GM23338 (cell line): ENCODE data around the gene MTPN.

Experiments
- EZH2phosphoT487 ChIP-seq: fragments of 200-600 bp; sonication (generic); IDR thresholded peaks from one replicate; pipeline ENCODE4 v1.8.1; 2018; ENCODE audit warnings: antibody characterized with exemption; ENCODE audit not compliant: unreplicated experiment
- JUNB ChIP-seq: IDR thresholded peaks from one replicate; pipeline ENCODE4 v1.6.1; 2016; ENCODE audit warnings: antibody characterized with exemption; ENCODE audit not compliant: unreplicated experiment
- POLR2AphosphoS5 ChIP-seq: IDR thresholded peaks from 2 replicates; pipeline ENCODE4 v1.6.1; 2016; ENCODE audit warnings: antibody characterized with exemption, low read depth
- TF ChIP-seq, protein P1 (sequence below), 2 experiments: fragments of 200-600 bp in 1 of 2; sonication (generic) in 1 of 2; conservative IDR thresholded peaks; 2 replicates each; pipeline versions ENCODE4 v1.5.1 to v1.6.1; 2016 to 2017; ENCODE audit warnings: antibody characterized with exemption in 2 of 2, low read depth in 2 of 2, mild to moderate bottlenecking in 2 of 2, moderate library complexity in 1 of 2
- TF ChIP-seq, protein P2 (sequence below): IDR thresholded peaks from one replicate; pipeline ENCODE4 v1.6.1; 2018; ENCODE audit warnings: antibody characterized with exemption; ENCODE audit not compliant: unreplicated experiment

DNA sequence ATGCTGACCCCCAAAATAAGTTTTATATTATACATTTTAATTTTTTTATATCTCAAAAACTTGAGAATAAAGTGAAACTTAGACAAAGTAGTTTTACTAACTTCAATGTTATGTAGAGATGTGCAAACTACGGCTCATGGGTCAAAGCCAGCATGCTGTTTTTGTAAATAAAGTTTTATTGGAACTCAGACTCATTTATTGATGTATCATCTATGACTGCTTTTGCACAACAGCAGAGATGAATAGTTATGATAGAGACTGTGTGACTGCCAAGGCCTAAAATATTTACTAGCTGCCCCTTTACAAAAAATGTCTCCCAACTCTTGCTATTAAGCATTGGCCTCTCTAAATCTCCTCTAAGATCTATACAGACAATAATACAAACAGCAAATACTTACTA, 12.4 kb downstream of the MTPN start:
- TF ChIP-seq JUNB (no peak), EZH2phosphoT487 (no peak), POLR2AphosphoS5 (no peak)
- TF ChIP-seq, protein P1, sequence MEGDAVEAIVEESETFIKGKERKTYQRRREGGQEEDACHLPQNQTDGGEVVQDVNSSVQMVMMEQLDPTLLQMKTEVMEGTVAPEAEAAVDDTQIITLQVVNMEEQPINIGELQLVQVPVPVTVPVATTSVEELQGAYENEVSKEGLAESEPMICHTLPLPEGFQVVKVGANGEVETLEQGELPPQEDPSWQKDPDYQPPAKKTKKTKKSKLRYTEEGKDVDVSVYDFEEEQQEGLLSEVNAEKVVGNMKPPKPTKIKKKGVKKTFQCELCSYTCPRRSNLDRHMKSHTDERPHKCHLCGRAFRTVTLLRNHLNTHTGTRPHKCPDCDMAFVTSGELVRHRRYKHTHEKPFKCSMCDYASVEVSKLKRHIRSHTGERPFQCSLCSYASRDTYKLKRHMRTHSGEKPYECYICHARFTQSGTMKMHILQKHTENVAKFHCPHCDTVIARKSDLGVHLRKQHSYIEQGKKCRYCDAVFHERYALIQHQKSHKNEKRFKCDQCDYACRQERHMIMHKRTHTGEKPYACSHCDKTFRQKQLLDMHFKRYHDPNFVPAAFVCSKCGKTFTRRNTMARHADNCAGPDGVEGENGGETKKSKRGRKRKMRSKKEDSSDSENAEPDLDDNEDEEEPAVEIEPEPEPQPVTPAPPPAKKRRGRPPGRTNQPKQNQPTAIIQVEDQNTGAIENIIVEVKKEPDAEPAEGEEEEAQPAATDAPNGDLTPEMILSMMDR (conservative IDR thresholded peaks at IDR 0.05; ENCODE audit: low read depth in 2 of 2): no peak
- TF ChIP-seq, protein P2, sequence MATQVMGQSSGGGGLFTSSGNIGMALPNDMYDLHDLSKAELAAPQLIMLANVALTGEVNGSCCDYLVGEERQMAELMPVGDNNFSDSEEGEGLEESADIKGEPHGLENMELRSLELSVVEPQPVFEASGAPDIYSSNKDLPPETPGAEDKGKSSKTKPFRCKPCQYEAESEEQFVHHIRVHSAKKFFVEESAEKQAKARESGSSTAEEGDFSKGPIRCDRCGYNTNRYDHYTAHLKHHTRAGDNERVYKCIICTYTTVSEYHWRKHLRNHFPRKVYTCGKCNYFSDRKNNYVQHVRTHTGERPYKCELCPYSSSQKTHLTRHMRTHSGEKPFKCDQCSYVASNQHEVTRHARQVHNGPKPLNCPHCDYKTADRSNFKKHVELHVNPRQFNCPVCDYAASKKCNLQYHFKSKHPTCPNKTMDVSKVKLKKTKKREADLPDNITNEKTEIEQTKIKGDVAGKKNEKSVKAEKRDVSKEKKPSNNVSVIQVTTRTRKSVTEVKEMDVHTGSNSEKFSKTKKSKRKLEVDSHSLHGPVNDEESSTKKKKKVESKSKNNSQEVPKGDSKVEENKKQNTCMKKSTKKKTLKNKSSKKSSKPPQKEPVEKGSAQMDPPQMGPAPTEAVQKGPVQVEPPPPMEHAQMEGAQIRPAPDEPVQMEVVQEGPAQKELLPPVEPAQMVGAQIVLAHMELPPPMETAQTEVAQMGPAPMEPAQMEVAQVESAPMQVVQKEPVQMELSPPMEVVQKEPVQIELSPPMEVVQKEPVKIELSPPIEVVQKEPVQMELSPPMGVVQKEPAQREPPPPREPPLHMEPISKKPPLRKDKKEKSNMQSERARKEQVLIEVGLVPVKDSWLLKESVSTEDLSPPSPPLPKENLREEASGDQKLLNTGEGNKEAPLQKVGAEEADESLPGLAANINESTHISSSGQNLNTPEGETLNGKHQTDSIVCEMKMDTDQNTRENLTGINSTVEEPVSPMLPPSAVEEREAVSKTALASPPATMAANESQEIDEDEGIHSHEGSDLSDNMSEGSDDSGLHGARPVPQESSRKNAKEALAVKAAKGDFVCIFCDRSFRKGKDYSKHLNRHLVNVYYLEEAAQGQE: no peak
